ENCODE results near the gene DLX1.

DNA sequence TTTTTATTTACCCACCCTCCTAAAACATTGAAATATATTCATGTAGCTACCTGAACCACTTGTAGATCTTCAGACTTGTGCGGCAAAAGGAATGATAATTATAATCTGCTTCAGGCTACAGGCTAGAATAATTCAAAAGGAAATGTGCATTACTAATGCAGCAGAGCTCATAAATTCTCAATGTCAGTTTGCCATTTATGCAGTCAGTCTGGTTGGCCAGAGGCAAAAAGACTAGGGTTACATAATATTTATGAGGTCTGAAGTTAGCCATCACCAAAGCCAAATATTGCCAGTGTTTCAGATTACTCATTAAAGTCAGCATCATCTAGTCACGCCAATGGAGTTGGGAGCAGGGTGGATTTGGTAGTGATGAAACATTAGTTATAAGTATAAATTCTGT, 46.7 kb upstream of the DLX1 start:
- TF ChIP-seq CTCF (IDR thresholded peaks at IDR 0.05; ENCODE audit: low read depth, low read length, poor library complexity, severe bottlenecking) = no peak
- TF ChIP-seq EZH2phosphoT487 (IDR thresholded peaks at IDR 0.05; ENCODE audit: borderline replicate concordance, low read length) = no peak

Data from DOHH2 (cell line).